Suprapubic skin (tissue), 3 donors: ENCODE results near the gene DGKE.

Experiments used
- CTCF ChIP-seq, 2 donors: fragments of 200-600 bp in 1 of 2; fragments of 450-650 bp in 1 of 2; sonication (generic) in 1 of 2; IDR thresholded peaks; one replicate each; pipeline ENCODE4 v1.5.1; 2016 to 2019; ENCODE audit warnings: antibody characterized with exemption in 2 of 2, mild to moderate bottlenecking in 1 of 2, moderate library complexity in 1 of 2
- POLR2AphosphoS5 ChIP-seq, 3 donors: sonication (generic); formaldehyde crosslinking; IDR thresholded peaks; one replicate each; pipeline ENCODE4 v1.6.1; 2017; ENCODE audit warnings: antibody characterized with exemption in 3 of 3

GRCh38 chr17:56866496-56866895 lies 32.5 kb downstream of the DGKE start:
- TF ChIP-seq POLR2AphosphoS5 (IDR thresholded peaks at IDR 0.05) (no peak), CTCF (IDR thresholded peaks at IDR 0.05) (no peak)
